Tongue (tissue), 2 donors: Measurements from ENCODE around the gene FADS1. TPM values are rescaled to one million over a fixed set of nuclear protein-coding genes. Genes with fewer than 3 reads are reported as not detected.
A peak's percentile ranks its signal among the peaks of the same experiment; 100 is the strongest.

Experiments used
- DNase-seq: peaks from one replicate; pipeline ENCODE4 v3.0.0-alpha.2; 2015
- total RNA-seq: library from RNA; depleted of rRNA; stranded (reverse); fragments of >200 nt; gene quantifications from one replicate; pipeline ENCODE4 v1.2.3, GENCODE V29; 2014

Gene FADS1
- total RNA-seq, 1 donor from 2014 or later = 17.8 TPM

- DNase-seq = peak; percentile 40
Measured at GRCh38 chr11:61776561-61777075, 40.2 kb downstream of the FADS1 start.

GRCh38 chr11:61775606-61776554, 40.9 kb downstream of the FADS1 start:
- DNase-seq = no peak

DNA sequence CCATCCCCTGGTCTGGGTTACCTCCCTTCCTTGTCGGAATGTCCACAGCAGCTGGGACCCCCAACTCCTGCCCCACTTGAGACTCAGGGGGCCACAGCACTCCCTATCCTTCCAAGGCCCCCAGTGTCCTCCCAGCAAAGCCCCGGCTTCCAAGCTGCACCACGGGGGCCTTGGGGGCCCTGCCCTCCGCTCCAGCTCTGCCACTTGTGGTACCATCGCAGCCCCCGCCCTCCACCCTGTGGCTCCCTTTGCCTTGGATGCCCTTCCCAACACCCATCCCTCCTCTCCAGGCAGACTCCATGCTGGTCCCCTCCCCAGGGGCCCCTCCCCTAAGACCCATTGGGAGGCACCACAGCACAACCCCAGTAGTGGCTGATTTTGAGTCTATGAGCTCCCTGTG, 41.7 kb downstream of the FADS1 start:
- DNase-seq = no peak

DNA sequence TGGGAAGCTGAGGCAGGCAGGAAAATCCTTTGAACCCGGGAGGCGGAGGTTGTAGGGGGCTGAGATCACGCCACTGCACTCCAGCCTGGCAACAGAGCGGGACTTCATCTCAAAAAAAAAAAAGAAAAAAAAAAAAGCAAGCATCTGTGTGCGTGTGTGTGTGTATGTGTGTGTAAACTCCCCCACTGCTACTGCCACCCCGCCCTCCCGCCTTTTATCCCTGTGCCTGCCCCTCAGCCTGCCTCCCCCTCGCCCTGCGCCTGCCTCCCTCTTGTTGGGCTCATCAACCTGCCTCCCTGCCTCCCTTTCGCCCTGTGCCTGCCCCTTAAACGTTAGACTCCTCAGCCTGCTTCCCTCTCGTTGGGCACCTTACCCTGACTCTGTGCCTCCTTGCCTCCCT, 42.4 kb downstream of the FADS1 start:
- no peak for DNase-seq

DNA sequence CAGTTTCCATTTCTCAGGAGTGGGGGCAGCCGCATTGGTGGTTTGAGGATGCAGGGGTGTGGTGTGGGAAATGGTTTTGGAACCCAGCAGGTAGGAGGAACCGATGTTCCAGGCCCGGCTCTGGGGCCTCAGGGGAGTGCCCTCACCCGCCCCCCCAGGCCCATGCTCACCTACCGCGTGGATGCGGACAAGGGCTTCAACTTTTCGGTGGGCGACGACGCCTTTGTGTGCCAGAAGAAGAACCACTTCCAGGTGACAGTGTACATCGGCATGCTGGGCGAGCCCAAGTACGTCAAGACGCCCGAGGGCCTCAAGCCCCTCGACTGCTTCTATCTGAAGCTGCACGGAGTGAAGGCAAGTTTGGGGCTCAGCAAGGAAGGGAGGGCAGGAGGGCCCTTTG, 43.0 kb downstream of the FADS1 start:
- DNase-seq = no peak

GRCh38 chr11:61773356-61773755, 43.4 kb downstream of the FADS1 start:
- DNase-seq = peak; percentile 64

DNA sequence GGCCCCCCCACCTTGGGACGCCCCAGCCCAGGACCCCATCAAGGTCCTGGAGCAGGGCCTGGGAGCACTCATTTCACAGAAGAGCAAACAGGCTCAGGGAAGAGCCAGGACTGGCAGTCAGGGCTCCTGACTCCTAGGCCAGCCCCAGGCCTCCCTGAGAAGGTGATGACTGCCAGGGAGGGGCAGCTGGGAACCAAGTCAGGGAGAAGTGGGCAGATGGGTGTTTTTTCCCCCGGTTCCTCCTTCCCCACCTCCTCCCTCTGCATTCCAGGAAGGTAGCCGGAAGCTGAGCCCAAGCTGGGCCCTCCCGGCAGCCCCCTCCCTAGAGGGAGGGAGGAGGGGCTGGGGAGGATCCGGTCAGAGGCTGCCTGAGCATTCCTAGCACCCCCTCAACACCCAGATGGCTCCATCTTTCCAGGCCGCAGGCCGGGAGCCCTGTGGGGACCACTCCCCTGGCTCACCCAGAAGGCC, 44.8 kb downstream of the FADS1 start:
- no peak for DNase-seq

DNA sequence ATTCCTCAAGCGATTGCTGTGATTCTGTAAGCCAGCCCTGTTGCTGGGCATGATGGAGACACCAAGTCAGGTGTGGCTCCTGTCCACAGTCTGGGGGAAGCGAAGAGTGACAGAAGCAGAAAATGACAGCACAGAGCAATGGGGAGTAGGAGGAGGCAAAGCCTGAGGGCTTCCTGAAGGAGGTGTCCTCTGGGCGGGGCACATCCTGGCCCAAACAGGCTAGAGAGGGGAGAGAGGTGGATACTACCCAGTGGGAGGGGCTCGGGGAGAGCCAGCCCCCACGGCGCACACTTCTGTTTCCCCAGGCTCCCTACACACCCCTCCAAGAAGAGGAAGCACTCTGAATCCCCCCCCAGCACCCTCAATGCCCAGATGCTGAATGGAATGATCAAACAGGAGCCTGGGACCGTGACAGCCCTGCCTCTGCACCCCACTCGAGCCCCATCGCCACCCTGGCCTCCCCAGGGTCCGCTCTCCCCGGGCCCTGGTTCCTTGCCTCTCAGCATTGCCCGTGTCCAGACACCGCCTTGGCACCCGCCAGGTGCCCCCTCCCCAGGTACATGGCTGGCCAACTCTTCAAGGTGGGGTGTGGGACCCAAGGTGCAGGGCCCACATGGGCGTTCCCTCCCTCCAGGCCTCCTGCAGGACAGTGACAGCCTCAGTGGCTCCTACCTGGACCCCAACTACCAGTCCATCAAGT, 45.5 kb downstream of the FADS1 start:
- DNase-seq = no peak

DNA sequence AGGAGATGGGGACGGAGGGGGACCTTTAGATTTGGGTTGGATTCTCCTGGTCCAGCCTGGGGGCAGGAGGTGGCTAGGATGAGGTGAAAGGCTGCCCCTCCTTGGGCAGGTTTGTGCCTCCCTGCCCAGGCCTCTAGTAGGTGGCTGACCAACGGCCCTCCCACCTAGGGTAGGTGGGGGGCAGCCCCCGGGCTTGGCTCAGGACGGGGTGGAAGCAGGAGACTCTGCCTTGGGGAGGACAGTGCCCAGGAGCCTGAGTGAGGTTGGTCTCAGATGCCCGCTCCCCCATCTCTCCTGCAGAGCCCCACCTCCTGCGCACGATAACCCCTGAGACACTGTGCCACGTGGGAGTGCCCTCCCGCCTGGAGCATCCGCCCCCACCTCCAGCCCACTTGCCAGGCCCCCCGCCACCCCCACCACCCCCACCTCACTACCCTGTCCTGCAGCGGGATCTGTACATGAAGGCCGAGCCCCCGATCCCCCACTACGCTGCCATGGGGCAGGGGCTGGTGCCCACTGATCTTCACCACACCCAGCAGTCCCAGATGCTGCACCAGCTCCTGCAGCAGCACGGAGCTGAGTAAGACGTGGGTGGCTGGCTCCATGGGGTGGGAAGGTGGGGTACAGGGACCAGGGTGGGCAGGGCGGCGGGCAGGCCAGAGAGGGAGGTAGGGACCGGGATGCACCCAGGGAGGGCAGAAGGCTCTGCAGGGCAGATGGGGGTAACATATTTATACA, 46.7 kb downstream of the FADS1 start:
- DNase-seq = no peak

GRCh38 chr11:61769169-61769920, 47.5 kb downstream of the FADS1 start:
- DNase-seq = no peak

DNA sequence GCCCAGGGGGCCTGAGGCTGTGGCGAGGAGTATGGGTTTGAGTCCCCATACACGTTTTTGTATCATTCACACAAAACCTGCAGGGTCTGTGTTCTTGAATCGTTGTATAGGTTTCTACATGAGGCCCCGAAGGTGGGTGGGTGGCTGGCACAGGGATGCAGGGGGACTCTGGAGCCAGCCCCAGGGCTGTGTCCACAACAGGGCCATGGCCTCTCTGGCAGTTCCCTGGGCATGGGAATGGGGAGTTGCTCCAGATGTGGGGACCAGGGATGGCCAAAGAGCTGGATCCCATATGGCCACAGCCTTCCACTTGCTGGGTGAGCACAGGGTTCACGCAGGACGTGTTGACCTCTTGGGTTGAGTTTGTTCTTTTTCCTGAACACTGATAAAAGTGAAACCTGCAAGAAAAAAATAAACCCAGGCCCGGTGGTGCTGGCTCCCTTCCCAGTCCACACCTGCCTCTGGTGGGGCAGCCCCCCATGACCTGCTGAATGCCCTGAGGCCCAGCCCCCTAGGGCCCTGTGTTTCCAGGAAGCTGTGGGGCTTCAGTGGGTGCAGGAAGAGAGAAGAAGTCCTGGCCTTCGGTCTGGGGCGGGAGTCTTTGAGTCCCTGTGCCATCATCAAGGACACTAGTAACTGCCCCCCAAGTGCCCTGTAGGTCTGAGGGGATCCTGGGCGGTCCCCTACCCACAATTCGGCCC, 48.3 kb downstream of the FADS1 start:
- no peak for DNase-seq

DNA sequence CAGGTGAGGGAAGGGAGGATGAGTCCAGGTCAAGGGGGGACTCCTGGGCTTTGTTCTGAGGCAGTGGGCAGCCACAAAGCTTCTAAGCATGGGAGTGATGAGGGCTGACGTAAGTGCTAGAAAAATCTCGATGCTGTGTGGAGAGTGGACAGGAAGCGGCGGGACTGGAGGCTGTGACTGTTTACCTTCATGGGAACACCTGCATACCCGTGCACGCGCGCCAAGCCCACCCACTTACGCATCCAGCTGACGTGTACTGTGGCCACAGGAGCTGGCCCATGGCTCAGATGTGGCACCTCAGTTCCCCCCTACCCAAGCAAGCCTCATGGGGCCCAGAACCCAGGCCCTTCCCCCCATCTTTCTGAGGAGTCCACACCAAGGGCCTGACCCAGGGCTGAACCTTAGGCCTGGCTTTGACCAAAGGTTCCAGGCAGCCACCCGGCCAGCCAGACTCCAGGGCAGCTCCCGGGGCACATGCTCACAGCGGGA, 50.4 kb downstream of the FADS1 start:
- DNase-seq = peak; percentile 75

DNA sequence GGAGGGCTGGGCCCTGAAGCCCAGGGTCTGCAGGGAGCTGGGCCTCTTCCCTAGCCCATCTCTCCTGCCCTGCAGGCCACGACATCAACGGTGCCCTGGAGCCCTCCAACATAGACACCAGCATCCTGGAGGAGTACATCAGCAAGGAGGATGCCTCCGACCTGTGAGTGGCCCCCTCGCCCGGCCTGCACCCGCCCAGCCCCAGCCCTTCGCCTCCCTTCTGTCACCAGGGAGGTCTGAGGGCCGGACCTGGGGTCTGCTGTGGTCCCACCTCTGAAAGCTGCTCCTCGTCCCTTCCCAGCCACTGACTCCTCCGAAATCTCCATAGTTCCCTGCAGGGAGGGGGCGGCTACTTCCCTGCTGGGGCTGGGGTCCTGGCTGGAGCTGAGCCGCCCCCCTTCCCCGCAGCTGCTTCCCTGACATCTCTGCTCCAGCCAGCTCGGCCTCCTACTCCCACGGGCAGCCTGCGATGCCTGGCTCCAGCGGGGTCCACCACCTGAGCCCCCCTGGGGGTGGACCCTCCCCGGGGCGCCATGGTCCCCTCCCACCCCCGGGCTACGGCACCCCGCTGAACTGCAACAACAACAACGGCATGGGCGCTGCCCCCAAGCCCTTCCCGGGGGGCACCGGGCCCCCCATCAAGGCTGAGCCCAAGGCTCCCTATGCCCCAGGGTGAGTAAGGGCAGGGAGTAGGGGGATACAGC, 51.1 kb downstream of the FADS1 start:
- DNase-seq = no peak

DNA sequence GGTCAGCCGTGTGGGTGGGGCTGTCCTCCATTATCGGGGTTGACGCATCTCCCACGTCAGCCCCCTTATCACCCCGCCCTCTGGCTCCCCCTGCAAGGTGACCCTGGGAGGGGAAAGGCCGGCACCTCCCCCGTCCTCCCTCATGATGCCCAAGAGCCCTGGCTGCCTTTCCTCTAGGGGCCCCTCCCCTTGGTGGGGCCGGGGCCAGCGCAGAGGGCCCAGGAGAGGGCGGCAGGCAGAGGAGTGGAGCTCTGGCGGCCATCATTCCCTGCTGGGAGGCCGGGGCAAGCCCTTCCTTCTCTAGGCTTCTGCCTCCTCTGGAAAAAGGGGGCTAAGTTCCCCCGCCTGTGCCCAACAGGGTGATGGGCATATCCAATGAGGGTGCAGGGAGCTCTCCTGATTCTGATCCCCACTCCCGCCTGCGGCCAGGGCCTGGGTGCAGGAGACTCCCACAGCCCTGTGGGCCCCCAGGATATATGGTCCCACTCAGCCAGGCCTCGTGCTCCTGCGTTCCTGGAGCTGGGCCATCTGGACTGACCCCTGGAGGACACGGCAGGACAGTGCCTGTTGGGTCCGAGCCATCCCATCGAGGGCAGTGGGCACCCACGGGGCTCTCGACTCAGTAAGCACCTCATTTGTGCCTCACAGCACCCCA, 52.1 kb downstream of the FADS1 start:
- no peak for DNase-seq

DNA sequence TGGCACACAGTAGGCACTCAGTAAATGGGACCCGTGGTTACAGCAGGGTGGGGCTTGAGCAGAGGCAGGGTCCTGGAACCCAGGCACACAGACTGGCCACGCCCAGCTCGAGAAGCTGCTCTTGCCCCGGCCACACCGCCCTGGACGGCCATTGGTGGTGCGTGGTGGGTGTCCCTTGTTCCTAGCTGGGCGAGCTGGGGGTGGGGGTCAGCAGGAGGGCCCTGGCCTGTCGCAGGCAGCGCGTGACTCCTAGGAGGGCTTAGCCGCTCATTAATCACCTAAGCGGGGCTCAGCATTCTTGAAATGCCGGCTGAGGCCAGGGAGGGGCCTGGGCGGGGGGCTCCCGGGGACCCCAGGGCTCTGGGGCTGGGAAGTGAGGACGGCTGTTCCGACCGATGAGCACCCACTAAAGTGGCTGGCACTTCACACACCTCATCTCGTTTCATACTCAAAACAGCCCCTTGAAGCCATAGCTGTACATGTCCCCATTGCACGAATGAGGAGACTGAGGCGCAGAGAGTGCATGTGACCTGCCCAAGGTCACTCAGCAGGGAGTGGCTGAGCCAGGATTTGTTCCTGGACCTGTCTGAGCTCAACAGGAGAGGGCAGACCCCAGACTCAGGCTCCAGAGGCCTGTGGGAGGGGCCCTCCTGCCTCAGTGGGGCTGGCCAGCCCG, 52.7 kb downstream of the FADS1 start:
- DNase-seq = no peak

- peak; percentile 60 for DNase-seq
Measured at GRCh38 chr11:61762798-61763197, 54.0 kb downstream of the FADS1 start.

GRCh38 chr11:61762223-61762615, 54.6 kb downstream of the FADS1 start:
- no peak for DNase-seq

DNA sequence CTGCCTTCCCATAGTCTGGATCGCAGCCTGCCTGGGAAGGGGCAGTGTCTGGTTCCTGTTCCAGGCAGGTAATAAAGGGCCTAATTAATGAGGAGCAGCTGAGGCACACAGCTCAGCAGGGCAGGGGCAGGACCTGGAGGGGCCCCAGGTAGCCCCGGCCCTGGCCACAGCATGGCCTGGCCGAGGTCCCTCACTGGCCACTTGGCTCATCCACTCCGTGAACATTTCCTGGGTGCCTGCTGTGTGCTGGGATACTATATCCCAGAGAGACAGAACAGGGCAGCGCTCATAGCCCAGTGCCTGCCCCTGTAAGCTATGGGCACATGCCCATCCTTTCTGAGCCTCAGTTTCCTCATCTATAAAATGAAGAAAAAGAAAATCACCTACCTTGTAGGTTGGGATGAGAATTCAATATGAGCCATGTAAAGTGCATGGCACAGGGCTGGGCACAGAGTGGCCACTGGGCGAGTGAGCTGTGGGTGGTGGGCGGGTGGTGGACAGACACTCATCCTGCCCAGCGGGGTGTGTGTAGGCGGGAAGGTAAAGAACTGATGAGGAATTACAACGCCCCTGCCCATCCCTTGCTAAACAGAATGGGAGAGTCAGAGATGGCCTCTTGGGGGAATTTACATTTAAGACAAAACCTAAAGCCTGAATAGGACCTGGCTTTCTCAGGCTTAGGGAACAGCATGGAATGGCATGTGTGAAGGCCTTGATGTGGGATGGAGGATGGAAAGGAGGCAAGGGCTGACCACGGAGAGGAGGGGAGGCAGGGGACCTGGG, 55.2 kb downstream of the FADS1 start:
- DNase-seq = no peak
